ENCODE data around the gene C8G.

GRCh38 chr9:136946228-136947027 is 1.4 kb downstream of the C8G start:
- no peak for TF ChIP-seq JUND (IDR thresholded peaks at IDR 0.05)
- TF ChIP-seq CTCF (IDR thresholded peaks at IDR 0.05 in 2 of 3, conservative IDR thresholded peaks at IDR 0.05 in 1 of 3; ENCODE audit: borderline replicate concordance in 1 of 3, insufficient read depth in 1 of 3, low read depth in 2 of 3, low read length in 2 of 3): no peak
- no peak for TF ChIP-seq RAD21 (IDR thresholded peaks at IDR 0.05; ENCODE audit: low read depth)
- no peak for TF ChIP-seq EZH2 (IDR thresholded peaks at IDR 0.05)
- no peak for TF ChIP-seq SP1 (IDR thresholded peaks at IDR 0.05; ENCODE audit: low read depth)
